Tibial nerve (tissue), 4 donors: Measurements from ENCODE around the gene CA5A.

ENCODE experiments used
- EP300 ChIP-seq, 2 donors: sonication (generic); formaldehyde crosslinking; IDR thresholded peaks; one replicate each; pipeline ENCODE4 v1.6.1; 2017; ENCODE audit warnings: antibody characterized with exemption in 2 of 2, mild to moderate bottlenecking in 1 of 2
- POLR2A ChIP-seq, 2 donors: fragments of 450-650 bp; IDR thresholded peaks; one replicate each; pipeline ENCODE4 v1.6.1; 2017; ENCODE audit warnings: antibody characterized with exemption in 2 of 2, mild to moderate bottlenecking in 2 of 2, moderate library complexity in 2 of 2
- TF ChIP-seq, protein P1 (sequence below), 5 experiments: fragments of 200-600 bp in 3 of 5; fragments of 450-650 bp in 2 of 5; sonication (generic) in 3 of 5; IDR thresholded peaks; one replicate each; pipeline ENCODE4 v1.5.1; 2016 to 2019; ENCODE audit warnings: antibody characterized with exemption in 5 of 5, mild to moderate bottlenecking in 3 of 5, moderate library complexity in 2 of 5

DNA sequence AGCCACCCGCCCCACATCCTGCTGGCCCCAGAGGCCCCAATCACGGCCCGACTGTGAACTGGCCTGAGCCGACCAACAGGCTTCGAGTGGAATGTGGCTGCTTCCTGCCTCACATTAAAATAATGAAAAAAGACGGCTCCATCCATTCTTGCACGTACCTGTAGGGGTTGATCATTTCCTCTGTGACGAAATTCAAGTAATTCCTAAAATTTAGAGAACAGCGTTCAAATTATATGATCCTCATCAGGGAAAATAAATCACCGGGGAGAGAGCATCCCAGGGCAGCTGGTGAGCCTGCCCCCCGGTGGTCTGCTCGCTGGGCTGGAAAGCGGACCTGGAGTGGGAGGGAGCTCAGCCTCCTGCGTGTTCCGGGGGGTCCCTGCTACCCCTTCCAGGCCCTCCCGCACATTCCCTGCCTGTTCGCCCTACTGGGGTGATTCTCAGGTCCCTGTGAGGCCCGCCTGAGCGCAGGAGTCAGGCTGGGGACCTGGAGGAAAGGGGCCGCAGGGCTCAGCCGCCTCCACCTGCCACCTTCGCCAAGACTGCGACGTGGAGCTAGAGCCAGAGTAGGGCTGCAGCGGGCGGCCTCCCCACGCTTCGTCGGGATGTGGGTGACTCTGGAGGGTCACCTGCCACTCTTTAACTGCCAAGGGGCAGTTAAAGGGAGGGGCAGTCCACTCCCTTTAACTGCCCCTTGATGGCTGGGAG is 95.9 kb downstream of the CA5A start:
- TF ChIP-seq EP300 (IDR thresholded peaks at IDR 0.05) (no peak), POLR2A (IDR thresholded peaks at IDR 0.05) (no peak)
- TF ChIP-seq, protein P1, sequence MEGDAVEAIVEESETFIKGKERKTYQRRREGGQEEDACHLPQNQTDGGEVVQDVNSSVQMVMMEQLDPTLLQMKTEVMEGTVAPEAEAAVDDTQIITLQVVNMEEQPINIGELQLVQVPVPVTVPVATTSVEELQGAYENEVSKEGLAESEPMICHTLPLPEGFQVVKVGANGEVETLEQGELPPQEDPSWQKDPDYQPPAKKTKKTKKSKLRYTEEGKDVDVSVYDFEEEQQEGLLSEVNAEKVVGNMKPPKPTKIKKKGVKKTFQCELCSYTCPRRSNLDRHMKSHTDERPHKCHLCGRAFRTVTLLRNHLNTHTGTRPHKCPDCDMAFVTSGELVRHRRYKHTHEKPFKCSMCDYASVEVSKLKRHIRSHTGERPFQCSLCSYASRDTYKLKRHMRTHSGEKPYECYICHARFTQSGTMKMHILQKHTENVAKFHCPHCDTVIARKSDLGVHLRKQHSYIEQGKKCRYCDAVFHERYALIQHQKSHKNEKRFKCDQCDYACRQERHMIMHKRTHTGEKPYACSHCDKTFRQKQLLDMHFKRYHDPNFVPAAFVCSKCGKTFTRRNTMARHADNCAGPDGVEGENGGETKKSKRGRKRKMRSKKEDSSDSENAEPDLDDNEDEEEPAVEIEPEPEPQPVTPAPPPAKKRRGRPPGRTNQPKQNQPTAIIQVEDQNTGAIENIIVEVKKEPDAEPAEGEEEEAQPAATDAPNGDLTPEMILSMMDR (IDR thresholded peaks at IDR 0.05): no peak
